HEK293 (cell line): ENCODE measurements around the gene WDCP.
A peak's percentile ranks its signal among the peaks of the same experiment; 100 is the strongest.

Source experiments
- CTCF ChIA-PET: fragments of 350-600 bp; formaldehyde crosslinking; extraction: SDS; loops from one replicate; lab custom pipeline; 2021; ENCODE audit warnings: antibody characterized with exemption; lab: Yijun Ruan, JAX
- POLR2A ChIA-PET: fragments of 300-600 bp; formaldehyde crosslinking; extraction: SDS; loops from one replicate; lab custom pipeline; 2020; ENCODE audit warnings: antibody characterized with exemption, inconsistent platforms; lab: Yijun Ruan, JAX
- H3K27ac ChIP-seq: fragments of 200-500 bp; sonication (Bioruptor generic); 2 replicates; pipeline ENCODE4 v1.5.1; 2014; ENCODE audit warnings: low read depth, low read length, control low read depth, inconsistent platforms; ENCODE audit errors: extremely low read depth
- H3K36me3 ChIP-seq, 2 experiments: fragments of 200-500 bp in 1 of 2; sonication (Bioruptor generic) in 1 of 2; 1 replicate in 1 of 2; 2 replicates in 1 of 2; pipeline ENCODE4 v1.5.1; 2014 to 2017; ENCODE audit warnings: inconsistent platforms in 2 of 2, low read length in 2 of 2; ENCODE audit not compliant: control insufficient read depth in 2 of 2, insufficient read depth in 1 of 2
- H3K4me1 ChIP-seq: fragments of 200-500 bp; sonication (Bioruptor generic); 2 replicates; pipeline ENCODE4 v1.5.1; 2014; ENCODE audit warnings: mild to moderate bottlenecking, low read length, inconsistent platforms; ENCODE audit not compliant: control insufficient read depth, insufficient read depth
- H3K4me3 ChIP-seq: 2 replicates; pipeline ENCODE4 v1.5.1; 2011; ENCODE audit warnings: low read depth, mild to moderate bottlenecking, control low read depth, low read length, moderate library complexity
- H3K9me3 ChIP-seq: fragments of 200-500 bp; sonication (Bioruptor generic); 2 replicates; pipeline ENCODE4 v1.5.1; 2014; ENCODE audit warnings: low read depth, low read length, inconsistent platforms; ENCODE audit not compliant: control insufficient read depth, insufficient read depth
- BCL11A ChIP-seq: fragments of 450-650 bp; formaldehyde crosslinking; IDR thresholded peaks from 2 replicates; pipeline ENCODE4 v1.5.1; 2016; ENCODE audit warnings: low read depth, missing biosample characterization, missing genetic modification characterization
- CTCF ChIP-seq: fragments of 450-650 bp; formaldehyde crosslinking; IDR thresholded peaks from 2 replicates; pipeline ENCODE4 v1.5.1; 2016; ENCODE audit warnings: missing biosample characterization, missing genetic modification characterization
- GLI2 ChIP-seq: fragments of 450-650 bp; formaldehyde crosslinking; IDR thresholded peaks from 2 replicates; pipeline ENCODE4; 2017; ENCODE audit warnings: missing biosample characterization, missing genetic modification characterization, low read depth, borderline replicate concordance
- GLI4 ChIP-seq: fragments of 450-650 bp; formaldehyde crosslinking; IDR thresholded peaks from 2 replicates; pipeline ENCODE4 v1.5.1; 2016; ENCODE audit warnings: missing biosample characterization, missing genetic modification characterization
- GLIS1 ChIP-seq: fragments of 450-650 bp; formaldehyde crosslinking; IDR thresholded peaks from 2 replicates; pipeline ENCODE4 v1.5.1; 2016; ENCODE audit warnings: missing biosample characterization, missing genetic modification characterization
- GLIS2 ChIP-seq: fragments of 450-650 bp; formaldehyde crosslinking; IDR thresholded peaks from 2 replicates; pipeline ENCODE4 v1.5.1; 2016; ENCODE audit warnings: missing biosample characterization, missing genetic modification characterization
- IKZF3 ChIP-seq: fragments of 450-650 bp; IDR thresholded peaks from 2 replicates; pipeline ENCODE4 v1.5.0; 2018; ENCODE audit warnings: missing biosample characterization, mild to moderate bottlenecking, missing genetic modification characterization, moderate library complexity
- PRDM1 ChIP-seq: fragments of 450-650 bp; formaldehyde crosslinking; IDR thresholded peaks from 2 replicates; pipeline ENCODE4; 2016; ENCODE audit warnings: missing biosample characterization, missing genetic modification characterization
- SP3 ChIP-seq: fragments of 450-650 bp; formaldehyde crosslinking; IDR thresholded peaks from 2 replicates; pipeline ENCODE4 v1.5.1; 2016; ENCODE audit warnings: missing biosample characterization, missing genetic modification characterization
- ZBTB11 ChIP-seq: fragments of 450-650 bp; formaldehyde crosslinking; conservative IDR thresholded peaks from 2 replicates; pipeline ENCODE4 v1.5.1; 2016; ENCODE audit warnings: low read depth, missing biosample characterization, missing genetic modification characterization
- ZBTB17 ChIP-seq: fragments of 450-650 bp; formaldehyde crosslinking; IDR thresholded peaks from 2 replicates; pipeline ENCODE4 v1.5.1; 2016; ENCODE audit warnings: missing biosample characterization, missing genetic modification characterization
- ZBTB20 ChIP-seq: fragments of 450-650 bp; formaldehyde crosslinking; IDR thresholded peaks from 2 replicates; pipeline ENCODE4 v1.5.1; 2016; ENCODE audit warnings: missing biosample characterization, missing genetic modification characterization
- ZIC2 ChIP-seq: fragments of 450-650 bp; formaldehyde crosslinking; IDR thresholded peaks from 2 replicates; pipeline ENCODE4 v1.5.1; 2016; ENCODE audit warnings: missing biosample characterization, missing genetic modification characterization
- ZNF148 ChIP-seq: fragments of 450-650 bp; formaldehyde crosslinking; IDR thresholded peaks from 2 replicates; pipeline ENCODE4 v1.5.0; 2017; ENCODE audit warnings: missing biosample characterization, missing genetic modification characterization, borderline replicate concordance
- ZNF350 ChIP-seq: fragments of 450-650 bp; formaldehyde crosslinking; IDR thresholded peaks from 2 replicates; pipeline ENCODE4 v1.5.0; 2017; ENCODE audit warnings: missing biosample characterization, mild to moderate bottlenecking, missing genetic modification characterization
- ZNF366 ChIP-seq: fragments of 450-650 bp; formaldehyde crosslinking; conservative IDR thresholded peaks from 2 replicates; pipeline ENCODE4 v1.5.1; 2016; ENCODE audit warnings: missing biosample characterization, missing genetic modification characterization
- ZNF398 ChIP-seq: fragments of 450-650 bp; formaldehyde crosslinking; IDR thresholded peaks from 2 replicates; pipeline ENCODE4 v1.5.1; 2017; ENCODE audit warnings: missing biosample characterization, missing genetic modification characterization
- ZNF530 ChIP-seq: fragments of 450-650 bp; formaldehyde crosslinking; IDR thresholded peaks from 2 replicates; pipeline ENCODE4 v1.5.1; 2016; ENCODE audit warnings: low read depth, missing biosample characterization, missing genetic modification characterization
- ZNF580 ChIP-seq: fragments of 450-650 bp; formaldehyde crosslinking; IDR thresholded peaks from 2 replicates; pipeline ENCODE4 v1.5.1; 2016; ENCODE audit warnings: missing biosample characterization, missing genetic modification characterization
- ZNF747 ChIP-seq: fragments of 450-650 bp; formaldehyde crosslinking; IDR thresholded peaks from 2 replicates; pipeline ENCODE4 v1.5.1; 2016; ENCODE audit warnings: missing biosample characterization, missing genetic modification characterization
- TF ChIP-seq, protein P1 (sequence below): fragments of 450-650 bp; formaldehyde crosslinking; IDR thresholded peaks from 2 replicates; pipeline ENCODE4 v1.5.1; 2017; ENCODE audit warnings: missing biosample characterization, missing genetic modification characterization
- TF ChIP-seq, protein P2 (sequence below): fragments of 450-650 bp; formaldehyde crosslinking; IDR thresholded peaks from 2 replicates; pipeline ENCODE4 v1.5.1; 2016; ENCODE audit warnings: missing biosample characterization, missing genetic modification characterization

Gene WDCP

GRCh38 chr2:24050041-24050979 lies 3.1 kb upstream of the WDCP start:
- POLR2A ChIA-PET = interaction anchor here (0.7 to 3.6 kb wide), 4 partner anchors 11 to 697 kb away, joined by 3 to 20 read pairs (median 6); partner anchors contain the start of genes ATAD2B and SF3B6
- H3K36me3 ChIP-seq = peaks cover 0 to 14% of the 10 kb centered on the region in 2 experiments; a peak in 1 of 3 replicates
- CTCF ChIA-PET = interaction anchor here (1.0 to 2.1 kb wide), 5 partner anchors 11 to 226 kb away, joined by 4 to 8 read pairs (median 4); partner anchors contain the start of genes ATAD2B and TP53I3
- H3K4me3 ChIP-seq = peak overlapping the region; percentile 79
- H3K9me3 ChIP-seq = no peaks in the 10 kb centered on the region
- peaks cover 9% of the 10 kb centered on the region; the same call in 1 of the 2 replicates for H3K4me1 ChIP-seq
- peak overlapping the region; percentile 66; the same call in 1 of the 2 replicates for H3K27ac ChIP-seq
- TF ChIP-seq ZNF580 (no peak), GLI2 (tag by site-specific recombination) (no peak), ZNF366 (tag by site-specific recombination) (no peak), ZNF530 (tag by site-specific recombination) (no peak), PRDM1 (tag by site-specific recombination) (peak; percentile 69), ZNF398 (no peak), ZNF148 (tag by site-specific recombination) (no peak), GLI4 (tag by site-specific recombination) (no peak), ZNF350 (tag by site-specific recombination) (no peak), ZIC2 (peak; percentile 82), GLIS1 (tag by site-specific recombination) (peak; percentile 31), ZBTB11 (tag by site-specific recombination) (peak; percentile 43), IKZF3 (no peak), CTCF (tag by site-specific recombination) (no peak), ZBTB20 (tag by site-specific recombination) (peak; percentile 13; the same call in 1 of the 2 replicates), ZBTB17 (tag by site-specific recombination) (no peak; the same call in none of the 2 replicates), ZNF747 (no peak), BCL11A (no peak), GLIS2 (tag by site-specific recombination) (peak; percentile 82), SP3 (tag by site-specific recombination) (no peak)
- TF ChIP-seq, protein P1, sequence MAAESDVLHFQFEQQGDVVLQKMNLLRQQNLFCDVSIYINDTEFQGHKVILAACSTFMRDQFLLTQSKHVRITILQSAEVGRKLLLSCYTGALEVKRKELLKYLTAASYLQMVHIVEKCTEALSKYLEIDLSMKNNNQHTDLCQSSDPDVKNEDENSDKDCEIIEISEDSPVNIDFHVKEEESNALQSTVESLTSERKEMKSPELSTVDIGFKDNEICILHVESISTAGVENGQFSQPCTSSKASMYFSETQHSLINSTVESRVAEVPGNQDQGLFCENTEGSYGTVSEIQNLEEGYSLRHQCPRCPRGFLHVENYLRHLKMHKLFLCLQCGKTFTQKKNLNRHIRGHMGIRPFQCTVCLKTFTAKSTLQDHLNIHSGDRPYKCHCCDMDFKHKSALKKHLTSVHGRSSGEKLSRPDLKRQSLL = no peak
- TF ChIP-seq, protein P2, sequence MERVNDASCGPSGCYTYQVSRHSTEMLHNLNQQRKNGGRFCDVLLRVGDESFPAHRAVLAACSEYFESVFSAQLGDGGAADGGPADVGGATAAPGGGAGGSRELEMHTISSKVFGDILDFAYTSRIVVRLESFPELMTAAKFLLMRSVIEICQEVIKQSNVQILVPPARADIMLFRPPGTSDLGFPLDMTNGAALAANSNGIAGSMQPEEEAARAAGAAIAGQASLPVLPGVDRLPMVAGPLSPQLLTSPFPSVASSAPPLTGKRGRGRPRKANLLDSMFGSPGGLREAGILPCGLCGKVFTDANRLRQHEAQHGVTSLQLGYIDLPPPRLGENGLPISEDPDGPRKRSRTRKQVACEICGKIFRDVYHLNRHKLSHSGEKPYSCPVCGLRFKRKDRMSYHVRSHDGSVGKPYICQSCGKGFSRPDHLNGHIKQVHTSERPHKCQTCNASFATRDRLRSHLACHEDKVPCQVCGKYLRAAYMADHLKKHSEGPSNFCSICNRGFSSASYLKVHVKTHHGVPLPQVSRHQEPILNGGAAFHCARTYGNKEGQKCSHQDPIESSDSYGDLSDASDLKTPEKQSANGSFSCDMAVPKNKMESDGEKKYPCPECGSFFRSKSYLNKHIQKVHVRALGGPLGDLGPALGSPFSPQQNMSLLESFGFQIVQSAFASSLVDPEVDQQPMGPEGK (tag by site-specific recombination) = 0 out of 2 replicates have a peak, but pooled peaks have one; percentile 15
